Measurements from ENCODE around the gene PKDCC. TPM values are rescaled to one million over a fixed set of nuclear protein-coding genes. Genes with fewer than 3 reads are reported as not detected.
"Not testable (repeated sequence)": the region's sequence is repeated elsewhere in the genome, so short reads cannot be mapped to it uniquely, and the experiment has no call there.

Gene PKDCC
- total RNA-seq, 1 donor from 2014 or later = 121 TPM

DNA sequence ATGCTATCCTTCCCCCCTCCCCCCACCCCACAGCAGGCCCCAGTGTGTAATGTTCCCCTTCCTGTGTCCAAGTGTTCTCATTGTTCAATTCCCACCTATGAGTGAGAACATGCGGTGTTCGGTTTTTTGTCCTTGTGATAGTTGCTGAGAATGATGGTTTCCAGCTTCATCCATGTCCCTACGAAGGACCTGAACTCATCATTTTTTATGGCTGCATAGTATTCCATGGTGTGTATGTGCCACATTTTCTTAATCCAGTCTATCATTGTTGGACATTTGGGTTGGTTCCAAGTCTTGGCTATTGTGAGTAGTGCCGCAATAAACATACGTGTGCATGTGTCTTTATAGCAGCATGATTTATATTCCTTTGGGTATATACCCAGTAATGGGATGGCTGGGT lies 17.9 kb downstream of the PKDCC start:
- DNase-seq = not testable (repeated sequence)

- not testable (repeated sequence) for DNase-seq
These were observed 19.2 kb downstream of the PKDCC start for GRCh38 chr2:42067001-42067400.

DNA sequence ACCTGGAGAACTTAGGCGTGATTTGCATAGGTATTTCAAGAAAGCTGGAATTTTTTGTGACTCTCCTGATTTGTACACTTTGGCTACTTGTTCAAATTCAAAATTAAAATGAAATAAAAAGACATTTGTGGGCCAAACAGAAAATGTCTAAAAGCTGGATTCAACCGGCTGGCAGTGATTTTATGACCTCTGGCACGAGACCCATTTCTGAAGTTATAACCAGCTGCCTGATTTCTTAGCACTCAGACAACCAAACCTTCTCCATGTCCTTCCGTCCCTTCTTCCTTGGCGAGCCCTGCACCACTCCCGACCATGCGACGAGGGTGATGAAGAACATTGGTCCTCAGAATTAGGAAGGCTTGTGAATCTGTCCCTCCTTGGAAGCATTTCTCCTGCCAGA lies 19.7 kb downstream of the PKDCC start:
- peak; percentile 48 for DNase-seq

DNA sequence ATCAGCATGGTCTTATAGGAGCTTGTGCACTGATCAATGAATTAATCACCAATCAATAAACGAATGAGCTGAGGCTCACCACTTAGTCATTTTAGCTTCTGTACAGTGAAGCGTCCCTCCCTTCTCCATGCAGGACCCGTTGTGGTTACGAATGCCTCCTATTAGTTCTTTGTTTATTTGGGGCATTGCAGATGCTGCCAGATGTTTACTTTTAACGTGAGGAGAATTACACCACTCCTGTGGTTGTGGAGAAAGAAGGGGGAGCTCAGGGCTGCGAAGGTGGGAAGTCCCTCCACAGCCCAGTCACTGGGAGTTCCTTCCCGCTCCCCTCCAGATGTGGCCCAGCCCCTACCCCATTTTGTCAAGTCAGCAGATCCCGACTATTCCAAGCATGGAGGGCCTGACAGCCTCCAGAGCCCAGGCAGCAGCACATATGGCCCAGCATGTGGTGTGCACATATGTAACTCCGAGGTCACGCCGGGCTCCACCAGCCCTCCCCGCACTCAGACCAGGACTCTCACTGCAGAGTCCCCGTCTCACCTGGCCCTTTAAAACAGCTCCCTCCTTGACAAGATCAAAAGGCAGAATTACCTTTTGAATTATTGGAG lies 20.9 kb downstream of the PKDCC start:
- DNase-seq = no peak

GRCh38 chr2:42069568-42069967 lies 21.7 kb downstream of the PKDCC start:
- DNase-seq = no peak

DNA sequence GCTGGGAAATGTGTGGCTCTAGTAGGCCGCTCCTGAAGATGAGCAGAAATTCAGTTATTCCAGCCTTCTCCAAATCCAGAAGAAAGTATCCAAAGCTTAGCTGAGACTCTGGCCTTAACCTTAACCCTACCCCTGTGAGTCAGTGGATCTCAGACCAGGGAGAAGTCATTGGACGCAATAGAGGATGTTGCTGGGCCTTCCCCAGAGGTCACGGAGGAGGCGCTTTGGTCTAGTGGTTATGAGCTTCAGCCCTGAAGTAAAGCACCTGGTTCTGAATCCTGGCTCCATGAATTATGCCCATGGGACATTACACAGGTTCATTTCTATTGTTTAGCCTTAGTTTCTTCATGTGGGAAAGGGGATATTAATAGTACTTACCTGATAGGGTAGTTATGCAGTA lies 24.0 kb downstream of the PKDCC start:
- no peak for DNase-seq

DNA sequence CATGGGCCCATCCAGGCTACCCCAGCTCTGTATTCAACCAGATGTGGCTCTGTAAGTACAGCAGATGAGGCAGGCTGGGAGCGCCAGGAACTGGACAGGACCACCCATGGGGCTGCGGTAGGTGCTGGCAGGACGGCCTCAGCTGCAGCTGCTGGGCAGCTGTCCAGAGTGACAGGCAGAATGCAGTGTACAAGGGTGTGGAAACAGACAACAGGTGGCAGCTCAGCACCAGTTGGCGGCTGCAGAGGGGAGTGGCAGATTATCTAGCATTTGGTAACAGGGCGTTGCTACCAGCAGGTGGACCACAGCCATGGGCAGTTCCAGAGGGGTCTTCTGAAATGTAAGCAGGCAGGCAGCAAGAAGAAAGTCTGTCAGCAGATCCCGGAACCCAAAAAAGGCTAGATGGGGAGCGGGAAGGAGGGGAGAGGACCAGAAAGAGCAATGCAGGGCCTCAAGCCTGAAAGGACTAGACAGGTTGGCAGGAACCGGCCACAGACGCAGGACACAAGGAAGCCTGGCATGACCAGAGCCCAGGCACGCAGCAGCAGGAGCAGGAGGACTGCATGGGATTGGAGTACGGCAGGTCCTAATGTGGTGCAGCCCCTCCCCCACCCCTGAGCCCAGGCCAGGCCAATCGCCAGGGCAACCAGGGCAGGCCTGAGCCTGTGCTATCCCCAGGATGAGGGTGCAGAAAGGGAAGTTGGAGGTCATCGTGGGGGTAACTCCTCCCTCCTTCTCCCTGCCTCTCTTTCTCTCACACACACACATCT lies 24.7 kb downstream of the PKDCC start:
- peak; percentile 97 for DNase-seq

- DNase-seq = peak; percentile 93
These were observed 26.1 kb downstream of the PKDCC start for GRCh38 chr2:42073739-42074503.

DNA sequence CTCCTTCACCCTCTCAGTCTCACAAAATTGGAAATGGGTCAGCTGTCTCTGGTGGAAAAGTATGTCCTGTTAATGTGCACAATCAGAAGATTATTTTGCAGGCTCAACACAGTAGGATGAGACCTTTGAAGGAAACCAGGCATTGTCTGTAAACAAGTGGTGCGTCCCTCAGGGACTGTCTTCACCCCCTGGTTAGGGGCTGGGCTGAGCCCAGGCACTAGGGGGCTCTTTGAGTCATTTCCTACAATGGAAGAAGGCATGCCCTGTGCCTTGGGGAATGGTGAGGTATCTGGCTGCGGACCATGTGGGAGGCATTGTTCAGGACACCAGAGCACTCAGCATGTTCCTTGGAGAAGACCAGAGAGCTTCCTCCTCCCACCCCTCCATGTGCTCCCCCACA lies 26.8 kb downstream of the PKDCC start:
- DNase-seq = no peak

- DNase-seq = no peak
These were observed 28.8 kb downstream of the PKDCC start for GRCh38 chr2:42076357-42077225.

DNA sequence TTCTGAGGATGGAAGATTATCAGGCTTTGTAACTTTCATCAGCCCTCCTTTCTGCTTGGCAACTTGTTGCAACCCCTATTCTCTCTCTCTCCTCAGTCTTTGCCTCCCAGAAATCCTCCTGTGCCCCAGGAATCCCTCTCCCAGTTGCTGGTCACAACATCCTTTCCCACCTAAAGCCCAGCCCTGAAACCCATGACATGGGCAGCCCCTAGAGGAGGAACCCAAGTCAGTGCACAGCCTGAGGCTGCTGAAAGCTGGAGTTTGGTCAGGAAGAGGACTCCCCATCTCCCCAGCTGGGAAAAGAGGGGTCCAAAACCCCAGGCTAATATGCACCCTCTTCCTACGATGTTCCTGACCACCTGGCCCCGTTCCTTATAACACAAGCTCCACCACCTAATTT lies 29.5 kb downstream of the PKDCC start:
- no peak for DNase-seq

- DNase-seq = no peak
These were observed 32.0 kb downstream of the PKDCC start for GRCh38 chr2:42079737-42080287.

- DNase-seq = not testable (repeated sequence)
These were observed 33.3 kb downstream of the PKDCC start for GRCh38 chr2:42081151-42081550.

DNA sequence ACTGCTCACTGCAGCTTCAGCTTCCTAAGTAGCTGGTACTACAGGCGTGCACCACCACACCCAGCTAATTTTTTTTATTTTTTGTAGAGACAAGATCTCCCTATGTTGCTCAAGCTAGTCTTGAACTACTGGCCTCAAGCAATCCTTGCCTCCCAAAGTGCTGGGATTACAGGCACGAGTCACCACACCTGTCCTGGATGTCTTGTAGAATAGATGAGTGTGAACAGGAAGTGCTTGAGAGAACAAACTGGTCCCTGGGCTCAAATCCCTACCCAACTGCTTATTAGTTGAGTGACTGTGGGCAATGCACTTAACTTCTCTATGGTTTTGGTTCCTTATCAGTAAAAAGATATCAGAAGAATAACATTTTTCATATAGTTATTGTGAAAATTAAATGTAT lies 34.2 kb downstream of the PKDCC start:
- no peak for DNase-seq

DNA sequence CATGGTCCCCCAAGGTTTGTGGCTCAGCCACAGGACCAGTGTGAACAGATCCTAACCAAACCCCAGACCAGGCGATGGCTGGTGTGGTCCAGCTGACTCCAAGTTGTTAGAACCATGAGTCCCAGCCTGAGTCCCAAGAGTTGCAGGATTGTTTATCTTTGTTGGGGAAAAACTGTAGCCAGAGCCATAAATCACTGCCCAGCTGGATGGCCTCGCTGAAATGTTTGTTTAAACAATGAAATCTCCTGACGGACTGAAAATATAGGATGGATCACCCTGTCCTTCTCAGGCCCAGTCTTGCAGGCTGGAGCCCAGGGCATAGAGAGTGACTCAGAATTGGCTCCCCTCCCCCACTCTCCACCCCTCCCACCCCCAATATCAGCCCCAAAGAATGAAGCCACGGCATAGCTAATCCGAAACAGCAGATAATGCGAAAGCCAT lies 36.4 kb downstream of the PKDCC start:
- DNase-seq = peak; percentile 47

- DNase-seq = not testable (repeated sequence)
These were observed 37.2 kb downstream of the PKDCC start for GRCh38 chr2:42085070-42085469.

DNA sequence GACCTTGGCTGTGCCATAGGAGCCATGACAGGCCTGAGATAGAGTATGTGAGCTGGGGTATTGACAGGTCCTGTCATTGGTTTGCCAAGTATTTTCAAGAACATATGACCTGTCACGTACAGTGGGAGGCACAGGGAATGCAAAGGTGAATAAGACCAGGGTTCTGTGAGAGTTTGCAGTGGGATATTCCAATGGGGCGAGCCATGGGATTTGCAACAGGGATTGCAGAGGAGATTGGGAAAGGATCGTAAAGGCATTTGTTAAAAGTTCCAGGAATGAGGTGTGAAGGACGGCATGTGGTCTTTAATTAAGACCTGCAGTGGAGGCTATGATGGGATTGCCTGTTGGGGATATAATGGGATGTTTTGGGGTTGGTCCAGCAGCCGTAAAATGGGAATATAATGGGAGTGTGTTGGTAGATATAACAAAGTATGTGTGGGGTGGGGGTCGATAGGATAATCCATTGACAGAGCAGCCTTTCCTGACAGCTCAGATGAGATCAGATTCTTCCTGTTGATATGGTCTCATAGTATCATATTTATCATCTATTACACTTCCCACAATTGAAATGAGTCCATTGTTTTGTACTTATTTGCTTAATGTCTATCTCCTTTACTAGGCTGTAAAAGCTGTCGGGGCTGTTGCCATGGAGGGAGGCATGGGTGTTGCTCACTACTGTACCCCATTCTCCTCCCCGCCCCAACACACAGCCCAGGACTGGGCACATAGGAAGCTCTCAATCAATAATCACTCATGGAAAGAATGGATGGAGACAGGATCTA lies 38.1 kb downstream of the PKDCC start:
- DNase-seq = no peak

DNA sequence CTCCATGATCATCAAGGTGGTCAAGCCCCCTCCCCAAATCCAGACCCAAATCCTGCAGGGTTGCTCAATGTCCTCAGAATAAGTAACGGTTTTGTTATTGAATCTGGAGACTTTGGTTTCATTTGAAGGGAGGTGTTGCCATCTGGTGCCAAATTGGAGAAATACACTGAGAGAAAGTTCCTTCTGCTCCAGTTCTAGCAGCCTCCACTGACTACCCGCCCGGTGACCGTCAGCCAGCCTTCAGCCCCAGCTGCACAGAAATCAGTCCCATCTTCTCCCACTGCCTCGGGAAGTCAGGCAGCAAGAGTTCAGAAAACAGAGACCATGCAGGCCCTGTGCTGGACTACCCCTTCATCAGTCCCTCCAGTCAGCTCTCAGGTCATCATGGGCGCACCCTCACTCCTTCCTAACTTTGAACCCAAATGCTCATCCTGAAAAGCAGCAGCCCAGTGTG lies 38.7 kb downstream of the PKDCC start:
- peak; percentile 91 for DNase-seq

- no peak for DNase-seq
These were observed 39.5 kb downstream of the PKDCC start for GRCh38 chr2:42087137-42087856.

GRCh38 chr2:42087857-42088195 lies 40.0 kb downstream of the PKDCC start:
- no peak for DNase-seq

Data from tongue (tissue), 2 donors.